ENCODE data around the gene HIPK2.
"Not testable (repeated sequence)": the region's sequence is repeated elsewhere in the genome, so short reads cannot be mapped to it uniquely, and the experiment has no call there.

Gene HIPK2

DNA sequence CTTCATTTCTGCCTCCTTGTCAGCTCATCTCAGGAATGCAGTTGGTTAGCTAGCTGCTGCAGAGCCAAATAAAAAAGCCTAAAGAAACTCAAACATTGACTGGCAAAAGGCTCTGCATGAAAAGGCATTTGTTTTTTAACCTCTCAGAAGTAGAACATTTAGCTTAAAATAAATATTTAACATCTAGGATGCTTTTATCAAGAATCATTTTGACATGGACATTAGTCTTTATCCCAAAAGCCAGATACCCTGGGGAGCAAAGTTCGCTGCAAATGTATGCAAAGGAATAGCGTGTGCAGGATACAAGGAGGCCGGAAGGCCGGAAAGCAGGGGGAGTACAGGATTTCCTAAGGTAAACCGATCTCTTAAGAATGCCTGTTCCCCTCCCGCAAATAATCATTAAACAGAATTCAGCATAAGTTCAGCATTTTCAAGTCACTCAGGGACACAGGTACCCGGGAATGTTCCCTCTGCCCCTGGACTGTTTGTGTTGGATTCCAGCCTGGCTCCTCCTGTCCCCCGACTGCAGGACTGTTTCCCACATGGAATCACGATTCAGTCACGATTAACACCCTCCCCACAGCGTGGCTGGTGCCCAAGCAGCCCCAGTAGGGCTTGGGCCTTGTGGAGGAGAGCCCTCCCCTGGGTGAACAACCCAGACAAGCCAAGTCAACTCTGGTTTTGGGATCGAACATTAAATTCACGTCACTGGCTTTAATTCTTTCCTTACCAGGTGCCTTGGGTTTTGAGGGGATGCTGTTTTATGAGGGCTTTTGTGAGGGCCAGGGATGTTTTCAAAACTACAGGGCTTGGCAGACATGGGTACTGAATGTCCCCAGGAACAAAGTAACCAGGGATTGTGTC lies 97.8 kb downstream of the HIPK2 start:
- in situ Hi-C loops (cut with MboI; ENCODE audit: low sequenced_read_pairs) = no loop called here

DNA sequence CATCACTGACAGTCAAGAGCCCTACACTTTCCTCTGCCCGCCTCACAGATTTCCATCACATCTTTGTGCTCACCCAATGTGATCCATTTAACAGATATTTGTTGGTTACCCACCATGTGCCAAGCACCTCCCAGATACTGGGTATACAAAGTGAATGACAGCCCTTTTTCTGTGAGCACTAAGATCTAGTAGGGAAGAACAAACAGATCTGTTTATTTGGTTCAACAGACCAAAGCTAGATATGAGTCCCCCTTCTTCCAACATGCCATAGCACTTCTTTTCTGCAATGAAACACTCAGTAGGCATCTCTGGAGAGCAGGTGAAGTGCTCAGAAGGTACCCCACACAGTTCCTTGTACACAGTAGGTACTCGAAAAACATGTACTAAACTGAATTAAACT lies 101.4 kb downstream of the HIPK2 start:
- in situ Hi-C loops (cut with MboI; ENCODE audit: low sequenced_read_pairs) = no loop called here

DNA sequence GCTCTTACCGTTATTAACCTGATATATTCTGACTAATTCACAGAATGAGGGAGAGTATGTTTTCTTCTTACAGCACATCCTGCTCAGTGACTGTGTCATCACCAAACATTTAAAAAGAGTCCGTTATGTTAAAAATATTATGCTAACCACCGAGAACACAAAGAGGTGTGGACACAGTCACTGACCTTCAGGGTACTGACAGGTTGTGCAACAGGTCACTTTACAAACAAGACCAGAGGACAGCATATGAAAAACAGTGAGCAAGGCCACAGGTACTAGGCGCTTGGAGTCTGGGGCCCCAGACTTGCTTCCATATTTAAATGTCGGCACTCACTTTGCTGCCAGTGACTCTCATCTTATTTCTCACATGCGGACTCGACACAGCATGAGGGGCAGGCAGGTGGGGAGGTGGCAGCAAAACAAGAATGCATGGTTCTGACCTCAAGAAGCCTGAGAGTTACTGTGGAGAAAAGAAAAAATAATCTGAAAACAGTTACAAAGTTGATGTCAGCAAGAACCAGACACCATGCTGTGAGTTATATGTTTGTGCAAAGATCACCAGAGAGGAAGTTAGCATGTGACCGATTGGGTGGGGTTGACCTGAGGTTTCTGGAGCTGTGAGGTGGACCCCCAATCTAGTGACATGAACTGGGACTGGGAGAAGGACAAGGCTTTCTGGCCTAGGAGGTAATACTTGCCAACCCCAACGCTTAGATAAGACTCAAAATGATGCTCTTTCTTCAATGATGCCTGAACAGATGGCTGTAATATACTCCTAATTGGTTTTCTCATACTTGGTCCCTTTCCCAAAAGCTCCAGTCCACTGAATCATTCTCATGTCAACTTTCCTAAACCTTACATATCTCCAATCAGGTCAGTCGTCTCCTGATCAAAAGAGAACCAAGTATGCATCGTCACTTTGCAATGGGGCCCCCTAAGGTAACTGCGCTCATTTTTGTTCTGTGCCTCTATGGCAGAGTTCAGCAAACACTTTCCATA lies 102.4 kb downstream of the HIPK2 start:
- in situ Hi-C loops (cut with MboI; ENCODE audit: low sequenced_read_pairs) = no loop called here

DNA sequence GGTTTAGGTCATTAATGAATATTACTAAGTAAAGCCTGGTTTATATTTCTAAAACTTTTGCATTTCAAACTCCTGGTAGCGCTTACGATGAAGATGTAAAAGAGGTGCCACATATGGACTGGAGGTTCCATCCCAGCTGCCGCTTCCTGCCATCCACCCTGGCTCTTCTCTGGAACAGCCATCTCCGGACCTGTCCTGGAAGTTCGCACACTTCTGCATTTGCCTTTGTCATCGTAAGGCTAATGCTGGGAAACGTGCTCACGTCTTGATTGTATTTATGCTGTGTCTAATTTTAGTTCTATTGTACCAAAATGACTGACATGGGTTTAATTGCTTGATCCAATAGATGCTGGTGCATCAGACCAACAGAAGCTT lies 103.1 kb downstream of the HIPK2 start:
- in situ Hi-C loops (cut with MboI; ENCODE audit: low sequenced_read_pairs) = no loop called here

DNA sequence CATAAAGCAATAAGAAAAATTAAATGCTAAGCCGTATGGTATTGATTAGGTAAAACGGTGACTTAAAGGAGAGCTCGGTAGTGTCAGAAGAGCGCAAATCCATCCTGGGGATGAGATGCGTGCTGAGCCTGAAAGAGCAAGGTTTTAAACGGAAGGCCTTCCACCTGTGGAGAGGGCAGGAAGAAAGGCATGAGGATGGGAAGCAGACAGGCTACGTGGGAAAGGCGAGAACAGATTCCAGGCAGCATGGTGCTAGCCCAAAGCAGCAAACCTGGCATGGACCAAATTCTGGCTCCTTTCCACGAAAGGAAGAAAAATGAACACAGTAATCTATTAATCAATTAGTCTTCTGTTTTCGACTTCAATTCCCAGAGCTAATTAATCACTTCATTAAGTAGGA lies 103.5 kb downstream of the HIPK2 start:
- in situ Hi-C loops (cut with MboI; ENCODE audit: low sequenced_read_pairs) = no loop called here

DNA sequence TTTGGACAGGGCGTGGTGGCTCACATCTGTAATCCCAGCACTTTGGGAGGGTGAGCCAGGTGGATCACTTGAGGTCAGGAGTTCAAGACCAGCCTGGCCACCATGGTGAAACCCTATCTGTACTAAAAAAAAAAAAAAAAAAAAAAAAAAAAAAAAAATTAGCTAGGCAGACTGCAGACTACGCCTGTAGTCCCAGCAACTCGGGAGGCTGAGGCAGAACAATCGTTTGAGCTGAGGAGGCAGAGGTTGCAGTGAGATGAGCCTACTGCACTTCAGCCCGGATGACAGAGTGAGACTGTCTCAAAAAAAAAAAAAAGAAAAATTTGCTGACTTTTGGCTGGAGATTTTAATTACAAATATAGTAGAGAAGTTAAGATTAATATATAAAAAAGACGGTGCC lies 104.0 kb downstream of the HIPK2 start:
- in situ Hi-C loops (cut with MboI; ENCODE audit: low sequenced_read_pairs) = no loop called here

DNA sequence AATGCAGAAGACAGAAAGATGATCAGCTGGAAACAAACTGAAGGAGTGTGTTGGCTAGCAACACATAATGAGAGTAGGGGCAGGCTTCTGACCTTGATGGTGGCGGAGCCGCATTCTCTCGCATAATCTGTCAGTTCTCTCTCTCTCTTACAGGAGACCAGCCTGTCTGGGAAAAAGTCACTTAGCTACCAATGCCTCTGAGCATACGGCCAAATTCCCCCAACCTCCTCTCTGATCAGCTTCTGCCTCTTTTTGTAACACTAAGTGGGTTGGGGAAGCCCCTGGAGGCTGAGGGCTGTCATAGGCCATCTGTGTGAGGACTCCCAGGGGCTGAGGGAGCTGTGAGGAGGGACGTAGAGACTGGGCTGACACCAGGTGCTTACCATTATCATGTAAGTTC lies 104.6 kb downstream of the HIPK2 start:
- in situ Hi-C loops (cut with MboI; ENCODE audit: low sequenced_read_pairs) = no loop called here

DNA sequence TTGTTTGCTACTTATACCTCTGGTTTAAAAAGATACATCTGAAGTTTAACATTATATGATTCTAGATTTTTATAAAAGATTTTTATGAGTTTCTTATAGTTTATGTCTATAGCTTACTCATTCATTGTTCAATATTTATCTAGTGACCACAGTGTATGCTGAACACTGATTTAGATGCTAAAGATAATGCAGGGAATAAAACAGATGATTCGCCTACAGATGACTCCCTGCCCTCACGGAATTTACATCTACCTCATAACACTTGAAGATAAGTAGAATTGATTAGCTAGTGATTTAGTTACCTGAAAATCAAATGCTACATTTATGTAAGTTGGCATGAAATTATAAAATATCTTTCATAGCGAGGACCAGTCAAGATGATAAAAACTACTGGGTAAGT lies 105.8 kb downstream of the HIPK2 start:
- in situ Hi-C loops (cut with MboI; ENCODE audit: low sequenced_read_pairs) = no loop called here

DNA sequence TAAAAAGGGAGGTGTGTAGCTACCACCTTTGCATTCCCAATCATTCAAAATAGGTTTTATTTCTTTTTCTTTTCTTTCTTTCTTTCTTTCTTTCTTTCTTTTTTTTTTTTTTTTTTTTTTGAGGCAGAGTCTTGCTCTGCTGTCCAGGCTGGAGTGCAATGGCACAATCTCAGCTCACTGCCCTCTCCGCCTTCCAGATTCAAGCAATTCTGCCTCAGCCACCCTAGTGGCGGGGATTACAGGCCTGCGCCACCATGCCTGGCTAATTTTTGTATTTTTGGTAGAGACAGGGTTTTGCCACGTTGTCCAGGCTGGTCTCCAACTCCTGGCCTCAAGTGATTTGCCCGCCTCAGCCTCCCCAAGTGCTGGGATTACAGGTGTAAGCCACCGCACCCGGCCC lies 107.1 kb downstream of the HIPK2 start:
- in situ Hi-C loops (cut with MboI; ENCODE audit: low sequenced_read_pairs) = not testable (repeated sequence)

DNA sequence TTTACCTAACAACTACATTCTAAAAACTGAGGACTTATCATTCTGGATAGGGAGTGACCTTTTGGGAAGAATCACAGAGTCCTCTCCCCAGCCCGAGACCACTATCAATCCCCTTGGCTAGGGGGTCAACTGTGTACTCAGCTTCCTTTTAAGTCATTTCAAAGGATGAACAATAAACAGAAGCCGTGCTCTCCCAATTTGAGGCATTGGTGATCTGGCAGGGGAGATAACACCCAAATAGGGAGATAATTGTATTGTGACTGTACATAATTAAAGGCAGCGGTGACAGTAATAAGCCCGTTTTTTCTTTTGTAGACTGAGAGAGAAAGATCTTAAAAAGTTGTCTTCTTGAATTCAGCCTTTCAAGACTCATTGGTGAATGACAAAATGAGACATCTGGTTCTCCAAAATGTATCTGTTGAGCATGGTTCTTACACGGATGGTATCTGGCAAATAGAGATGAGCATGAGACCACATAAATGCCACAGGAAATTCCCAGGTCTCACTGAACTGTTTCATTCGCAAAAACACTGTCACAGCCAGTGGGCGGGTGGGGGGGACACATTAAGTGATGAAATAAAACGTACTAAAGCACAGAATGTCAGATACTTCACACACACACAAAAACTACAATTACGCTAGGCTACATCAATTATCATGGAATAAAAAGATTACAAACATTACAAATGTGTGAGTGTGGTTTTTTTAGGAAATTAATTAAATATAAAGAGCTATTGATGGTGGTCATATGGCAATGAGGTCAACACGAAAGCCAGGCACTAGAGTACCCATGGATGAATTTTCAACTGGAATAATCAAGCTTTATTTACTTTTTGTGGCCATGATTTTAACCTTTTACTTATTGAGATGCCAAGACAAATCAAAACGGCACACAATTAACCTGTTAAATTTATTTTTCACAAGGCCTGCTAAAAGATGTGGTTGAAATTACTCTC lies 108.4 kb downstream of the HIPK2 start:
- in situ Hi-C loops (cut with MboI; ENCODE audit: low sequenced_read_pairs) = no loop called here

DNA sequence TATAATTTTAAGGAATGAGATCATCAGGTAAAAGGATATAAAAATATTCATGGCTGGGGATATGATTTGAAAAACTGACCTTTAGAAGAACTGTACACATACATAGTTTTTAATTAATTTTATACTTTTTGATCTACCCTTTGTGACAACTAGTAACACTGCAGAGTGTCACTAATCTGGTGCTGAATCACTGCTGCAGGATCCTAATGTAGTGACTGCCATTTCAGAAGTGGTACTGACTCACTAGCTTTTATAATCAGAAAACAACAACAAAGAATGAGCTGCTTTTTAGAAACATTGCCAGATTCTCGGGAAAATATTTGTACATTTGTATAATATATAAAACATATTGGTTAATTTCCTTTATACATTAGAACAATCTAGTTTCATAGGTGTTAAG lies 110.4 kb downstream of the HIPK2 start:
- in situ Hi-C loops (cut with MboI; ENCODE audit: low sequenced_read_pairs) = no loop called here

DNA sequence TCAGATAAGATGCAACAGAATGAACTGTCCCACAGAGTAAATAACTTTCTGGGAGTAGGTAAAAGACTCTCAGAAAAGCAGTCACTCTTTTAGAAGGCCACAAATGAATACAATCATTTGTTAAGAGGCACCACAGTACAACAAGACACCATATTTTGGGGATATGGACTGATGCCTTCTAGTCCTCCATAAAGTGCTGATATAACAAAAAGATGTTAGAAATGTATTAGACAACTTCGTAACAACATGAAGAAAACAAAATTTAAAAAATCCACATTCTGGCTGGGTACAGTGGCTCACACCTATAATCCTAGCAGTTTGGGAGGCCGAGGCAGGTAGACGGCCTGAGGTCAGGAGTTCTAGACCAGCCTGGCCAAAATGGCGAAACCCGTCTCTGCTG lies 111.3 kb downstream of the HIPK2 start:
- in situ Hi-C loops (cut with MboI; ENCODE audit: low sequenced_read_pairs) = no loop called here

DNA sequence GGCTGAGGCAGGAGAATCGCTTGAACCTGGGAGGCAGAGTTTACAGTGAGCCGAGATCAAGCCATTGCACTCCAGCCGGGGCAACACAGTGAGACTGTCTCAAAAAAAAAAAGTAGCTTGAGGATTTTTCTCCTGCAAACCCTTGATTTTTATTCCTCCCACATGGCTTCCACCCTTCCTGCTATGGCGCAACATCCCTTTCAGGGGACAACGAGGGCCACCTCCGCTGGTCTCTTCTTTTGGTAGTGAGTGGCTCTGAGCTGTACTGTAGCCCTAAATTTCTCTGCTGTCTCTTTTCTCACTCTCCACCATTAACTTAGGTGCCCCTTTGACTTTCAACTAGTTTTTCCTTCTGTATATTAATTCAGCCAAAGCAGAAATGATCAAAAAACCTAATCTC lies 113.4 kb downstream of the HIPK2 start:
- in situ Hi-C loops (cut with MboI; ENCODE audit: low sequenced_read_pairs) = no loop called here

DNA sequence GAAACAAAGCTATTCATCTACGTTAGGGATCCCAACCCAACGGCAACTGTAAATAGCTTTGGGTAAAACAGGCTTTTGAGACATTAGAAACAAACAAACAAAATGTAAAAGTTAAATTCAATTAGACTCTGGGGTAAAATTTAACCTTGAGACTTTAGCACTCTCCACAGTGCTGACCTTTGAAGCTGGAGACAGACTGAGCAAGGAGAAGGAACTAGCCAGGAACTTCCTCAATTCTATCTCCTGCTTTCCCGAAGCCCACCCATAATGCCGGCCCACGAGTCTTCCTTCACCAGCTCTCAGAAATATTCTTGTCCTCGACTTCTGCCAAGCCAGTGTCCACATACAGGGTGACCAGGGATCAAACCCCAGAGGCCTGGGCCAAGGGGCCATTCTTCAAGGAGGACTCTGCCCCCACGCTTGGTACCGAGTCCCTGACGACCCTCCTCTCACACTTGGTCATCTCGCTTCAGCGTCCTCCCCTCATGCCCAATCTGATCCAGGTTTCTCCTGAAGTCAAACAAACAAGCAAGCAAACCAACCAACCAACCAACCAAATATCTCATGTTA lies 114.1 kb downstream of the HIPK2 start:
- in situ Hi-C loops (cut with MboI; ENCODE audit: low sequenced_read_pairs) = no loop called here

DNA sequence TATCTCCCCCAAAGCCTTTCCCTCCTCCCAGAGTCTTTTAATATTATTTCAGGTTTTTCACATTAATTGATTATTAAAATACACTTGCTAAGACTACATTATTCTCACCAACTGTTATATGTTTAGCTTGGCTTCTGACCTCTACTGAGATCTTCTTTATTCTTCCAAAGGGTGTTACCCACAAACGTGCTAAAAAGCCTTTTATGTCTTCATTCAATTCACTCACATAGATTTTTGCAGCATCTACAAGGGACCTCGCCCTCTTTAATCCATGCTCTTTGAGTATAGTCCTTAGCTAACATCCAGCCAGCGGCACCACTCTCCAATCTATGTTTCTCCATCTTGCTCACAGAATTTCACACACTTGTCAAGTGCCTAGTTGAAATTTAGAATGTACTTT lies 115.9 kb downstream of the HIPK2 start:
- in situ Hi-C loops (cut with MboI; ENCODE audit: low sequenced_read_pairs) = no loop called here

DNA sequence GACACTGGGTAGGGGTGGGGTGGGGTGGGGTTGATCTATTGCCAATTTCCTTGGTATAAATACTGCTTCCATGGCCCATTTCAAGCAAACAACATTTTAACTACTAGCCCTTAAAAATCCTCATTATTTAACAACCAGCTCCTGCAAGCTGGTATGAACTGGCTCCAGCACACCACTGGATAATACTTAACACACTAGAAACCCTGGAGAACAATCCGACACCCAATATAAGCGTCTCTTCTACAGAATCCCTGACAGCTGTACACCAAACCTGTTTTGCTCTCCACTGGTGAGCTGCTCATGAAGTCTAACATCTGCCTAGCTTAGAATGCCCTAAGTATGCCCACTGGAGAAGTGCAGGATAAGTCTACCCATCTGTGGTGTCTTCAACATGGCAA lies 116.8 kb downstream of the HIPK2 start:
- in situ Hi-C loops (cut with MboI; ENCODE audit: low sequenced_read_pairs) = no loop called here

DNA sequence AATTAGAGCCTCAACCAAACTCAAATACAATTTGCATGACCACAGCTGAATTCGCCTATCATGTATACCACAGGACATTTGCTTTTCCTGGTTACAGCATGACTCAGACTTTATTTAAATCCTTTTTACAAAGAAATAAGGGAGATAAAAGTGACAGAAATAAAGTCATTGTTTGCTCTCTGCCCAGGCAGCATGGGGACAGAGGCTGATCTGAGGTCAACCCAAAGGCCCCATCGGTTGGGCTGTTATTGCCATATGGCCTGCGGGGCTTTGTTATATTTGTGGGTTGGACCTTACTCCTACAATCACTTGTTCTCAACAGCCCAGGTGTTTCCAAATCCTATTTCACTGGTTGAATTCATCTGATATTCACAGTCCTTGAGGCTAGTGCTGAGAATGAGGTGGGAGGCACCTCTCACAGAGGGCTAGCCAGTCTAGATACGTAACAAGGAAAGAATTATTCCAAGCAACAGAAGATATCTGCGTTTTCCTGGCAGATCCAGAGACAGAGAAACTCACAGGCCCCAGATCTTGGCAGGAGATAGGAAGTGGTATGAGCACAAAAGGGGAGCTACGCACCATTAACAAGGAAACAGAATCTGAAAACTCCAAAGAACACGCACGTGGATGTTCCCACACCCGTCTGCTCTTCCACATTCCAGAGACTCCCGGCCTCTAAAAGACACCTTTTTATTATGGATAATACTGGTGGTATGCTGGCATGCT lies 117.3 kb downstream of the HIPK2 start:
- in situ Hi-C loops (cut with MboI; ENCODE audit: low sequenced_read_pairs) = no loop called here

DNA sequence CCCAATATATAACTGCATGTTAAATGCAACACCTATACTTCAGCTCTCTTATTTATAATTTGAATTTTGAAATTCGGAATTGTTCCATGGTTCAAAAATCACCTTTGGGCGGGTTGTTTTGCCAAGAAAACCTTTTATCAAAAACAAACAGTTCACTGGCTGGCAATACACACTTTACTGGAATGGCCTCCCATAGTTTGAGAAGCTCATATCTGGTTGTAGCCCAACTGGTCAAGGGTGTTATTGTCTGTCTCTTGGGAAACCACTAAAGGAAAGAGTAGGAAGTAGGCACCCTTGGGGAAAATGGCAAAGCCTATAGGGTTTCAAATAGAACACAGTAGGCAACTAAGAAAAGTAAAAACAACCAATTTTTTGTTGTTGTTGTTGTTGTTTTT lies 117.9 kb downstream of the HIPK2 start:
- in situ Hi-C loops (cut with MboI; ENCODE audit: low sequenced_read_pairs) = no loop called here

DNA sequence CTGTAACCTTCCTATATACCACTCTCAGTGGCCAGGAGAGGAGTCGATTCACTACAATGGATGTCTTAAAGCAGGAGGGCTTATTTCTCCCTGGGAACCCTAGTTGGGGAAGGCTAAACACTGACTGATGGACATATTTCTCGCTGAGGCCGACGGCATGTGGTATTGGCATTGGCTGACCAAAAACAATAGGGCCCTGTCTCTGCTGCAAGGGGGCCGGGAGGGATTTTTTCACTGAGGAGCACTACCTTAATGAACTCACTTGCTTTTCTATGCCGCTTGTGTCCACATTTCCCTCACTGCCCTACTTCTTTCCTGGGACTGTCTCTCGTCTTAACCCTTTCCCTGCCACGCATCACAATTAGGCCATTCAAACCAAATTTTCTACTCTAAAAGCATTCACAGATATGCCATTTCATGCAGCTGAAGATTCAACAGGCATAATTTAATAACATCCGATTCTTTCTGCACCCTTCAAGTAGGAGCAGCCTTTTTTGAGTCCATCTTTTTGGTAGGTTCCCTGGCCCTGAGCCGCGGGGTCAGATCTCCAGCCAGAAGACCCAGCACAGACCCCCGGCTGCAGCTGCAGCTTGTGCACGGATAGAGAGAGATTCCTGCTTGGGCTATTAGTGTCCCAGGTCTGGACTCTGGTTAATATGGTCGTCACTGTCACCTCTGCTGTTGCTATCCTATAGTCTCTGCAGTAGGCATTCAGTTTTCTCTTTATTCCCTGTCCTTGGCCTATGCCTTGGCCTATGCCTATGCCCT lies 118.7 kb downstream of the HIPK2 start:
- in situ Hi-C loops (cut with MboI; ENCODE audit: low sequenced_read_pairs) = no loop called here
